Activated CD8-positive, alpha-beta T cell treated with anti-CD3 and anti-CD28 coated beads for 36 hours (primary cell): Measurements from ENCODE around the gene TEX36. TPM values are rescaled to one million over a fixed set of nuclear protein-coding genes. Genes with fewer than 3 reads are reported as not detected.

ENCODE experiments used
- ATAC-seq: fragments of 200-7000 bp; cut with Tn5 transposase; one replicate; pipeline ENCODE4 v1.10.0; 2021; ENCODE audit warnings: mild to moderate bottlenecking, moderate library complexity
- CTCF ChIA-PET: fragments of 350-600 bp; sonication (Branson Sonifier 250); formaldehyde crosslinking; loops from one replicate; lab custom pipeline; 2021; ENCODE audit warnings: antibody characterized with exemption; lab: Charles Lee
- POLR2A ChIA-PET: fragments of 350-600 bp; sonication (Branson Sonifier 250); formaldehyde crosslinking; loops from one replicate; lab custom pipeline; 2021; ENCODE audit warnings: antibody characterized with exemption; lab: Charles Lee
- DNase-seq: peaks from one replicate; pipeline ENCODE4 v3.0.0-alpha.2; 2020
- H3K27ac Mint-ChIP-seq: one replicate; pipeline ENCODE4 v1.8.0; 2021; ENCODE audit warnings: mild to moderate bottlenecking, mixed read lengths
- H3K27me3 Mint-ChIP-seq: one replicate; pipeline ENCODE4 v1.8.0; 2021; ENCODE audit warnings: mixed read lengths
- H3K36me3 Mint-ChIP-seq: one replicate; pipeline ENCODE4 v1.8.0; 2021; ENCODE audit warnings: low read depth, mixed read lengths
- H3K4me1 Mint-ChIP-seq: one replicate; pipeline ENCODE4 v1.8.0; 2021; ENCODE audit warnings: low read depth, mixed read lengths
- H3K4me3 Mint-ChIP-seq: one replicate; pipeline ENCODE4 v1.8.0; 2021; ENCODE audit warnings: mild to moderate bottlenecking, moderate library complexity, mixed read lengths
- H3K9me3 Mint-ChIP-seq: one replicate; pipeline ENCODE4 v1.8.0; 2021; ENCODE audit warnings: mixed read lengths
- CTCF ChIP-seq: fragments of 200-600 bp; IDR thresholded peaks from one replicate; pipeline ENCODE4 v1.8.0; 2022; ENCODE audit warnings: antibody characterized with exemption, mild to moderate bottlenecking
- intact Hi-C: fragments of 100-400 bp; cut with micrococcal nuclease; formaldehyde crosslinking; loops from one replicate; pipeline ENCODE4 v1.10.0; 2022
- total RNA-seq, 2 experiments: library from RNA; stranded (reverse); gene quantifications; one replicate each; pipeline ENCODE4 v1.2.3, GENCODE V29; 2021

TEX36 gene
- total RNA-seq, 2 experiments from 2014 or later: not detected

GRCh38 chr10:125684581-125684980, 1.6 kb upstream of the TEX36 start:
- H3K36me3 Mint-ChIP-seq: no peaks in the 10 kb centered on the region
- no peak overlapping the region for H3K27ac Mint-ChIP-seq
- H3K9me3 Mint-ChIP-seq: no peaks in the 10 kb centered on the region
- H3K4me3 Mint-ChIP-seq: no peak overlapping the region
- no peak for ATAC-seq
- POLR2A ChIA-PET: no interaction called here
- CTCF ChIA-PET: no interaction called here
- intact Hi-C loops: no loop called here
- peaks cover 8% of the 10 kb centered on the region for H3K27me3 Mint-ChIP-seq
- DNase-seq: no peak
- no peak for TF ChIP-seq CTCF
- no peaks in the 10 kb centered on the region for H3K4me1 Mint-ChIP-seq

DNA sequence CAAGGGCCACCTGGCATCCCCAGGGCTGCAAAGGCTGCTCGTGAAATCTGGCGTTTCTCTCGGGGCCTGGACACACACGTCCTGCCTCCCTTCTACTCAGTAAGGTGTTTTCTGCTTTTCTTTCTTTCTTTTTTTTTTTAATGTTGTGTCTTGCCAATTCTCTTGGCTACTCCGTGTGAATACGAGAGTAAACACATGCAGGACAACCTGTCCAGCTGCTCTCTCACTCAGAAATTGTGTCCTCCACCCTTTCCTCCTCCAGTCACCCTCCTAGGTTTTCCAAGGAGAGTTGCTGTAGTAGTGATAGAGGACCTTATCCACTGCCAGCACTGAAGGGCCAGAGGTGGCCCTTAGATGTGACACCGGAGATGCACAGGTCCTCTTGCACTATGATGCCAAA, 858 bp upstream of the TEX36 start:
- no peak overlapping the region for H3K4me3 Mint-ChIP-seq
- no peak for TF ChIP-seq CTCF
- no peaks in the 10 kb centered on the region for H3K36me3 Mint-ChIP-seq
- peaks cover 8% of the 10 kb centered on the region for H3K27me3 Mint-ChIP-seq
- DNase-seq (no peak), ATAC-seq (no peak)
- H3K9me3 Mint-ChIP-seq: no peaks in the 10 kb centered on the region
- H3K27ac Mint-ChIP-seq: no peak overlapping the region
- POLR2A ChIA-PET: no interaction called here
- CTCF ChIA-PET: no interaction called here
- H3K4me1 Mint-ChIP-seq: no peaks in the 10 kb centered on the region
- intact Hi-C loops: no loop called here

- Mint-ChIP-seq H3K27me3 (peaks cover 6% of the 10 kb centered on the region), H3K4me3 (no peak overlapping the region), H3K36me3 (peaks cover 1% of the 10 kb centered on the region), H3K4me1 (no peaks in the 10 kb centered on the region), H3K27ac (no peak overlapping the region), H3K9me3 (peaks cover 20% of the 10 kb centered on the region)
- ChIA-PET POLR2A (no interaction called here), CTCF (no interaction called here)
- no peak for TF ChIP-seq CTCF
- DNase-seq: no peak
- ATAC-seq: no peak
- intact Hi-C loops: no loop called here
These were observed 3.5 kb downstream of the TEX36 start for GRCh38 chr10:125679436-125679835.

GRCh38 chr10:125672884-125673283, 10.1 kb downstream of the TEX36 start:
- DNase-seq: no peak
- ChIA-PET CTCF (no interaction called here), POLR2A (no interaction called here)
- Mint-ChIP-seq H3K4me1 (no peaks in the 10 kb centered on the region), H3K27me3 (peaks cover 18% of the 10 kb centered on the region), H3K27ac (no peak overlapping the region), H3K9me3 (peaks cover 25% of the 10 kb centered on the region), H3K4me3 (no peak overlapping the region), H3K36me3 (peaks cover 3% of the 10 kb centered on the region)
- no peak for ATAC-seq
- no peak for TF ChIP-seq CTCF
- intact Hi-C loops: no loop called here

- H3K27me3 Mint-ChIP-seq: peaks cover 5% of the 10 kb centered on the region
- intact Hi-C loops: no loop called here
- H3K4me1 Mint-ChIP-seq: no peaks in the 10 kb centered on the region
- H3K4me3 Mint-ChIP-seq: no peak overlapping the region
- H3K36me3 Mint-ChIP-seq: no peaks in the 10 kb centered on the region
- no peak for DNase-seq
- no peak for ATAC-seq
- no peak for TF ChIP-seq CTCF
- H3K9me3 Mint-ChIP-seq: no peaks in the 10 kb centered on the region
- H3K27ac Mint-ChIP-seq: no peak overlapping the region
- ChIA-PET CTCF (no interaction called here), POLR2A (no interaction called here)
These were observed 20.4 kb downstream of the TEX36 start for GRCh38 chr10:125662584-125662983.
